H1 (cell line): ENCODE results near the gene SKOR2. TPM values are rescaled to one million over a fixed set of nuclear protein-coding genes. Genes with fewer than 3 reads are reported as not detected.

ENCODE experiments used
- CTCF ChIA-PET: fragments of 300-600 bp; sonication (Branson Sonifier 250); formaldehyde crosslinking; loops from one replicate; lab custom pipeline; 2021; ENCODE audit not compliant: partially characterized antibody; lab: Charles Lee
- POLR2A ChIA-PET: fragments of 300-600 bp; sonication (Branson Sonifier 250); formaldehyde crosslinking; loops from one replicate; lab custom pipeline; 2021; ENCODE audit warnings: inconsistent platforms; ENCODE audit not compliant: partially characterized antibody; lab: Charles Lee
- DNase-seq, 2 experiments: peaks; one replicate each; pipeline versions ENCODE4 v3.0.0 to v3.0.0-alpha.2; 2010 to 2022; ENCODE audit warnings: low spot score in 2 of 2, low read depth in 1 of 2, mixed read lengths in 1 of 2
- FAIRE-seq: peaks from 2 replicates; lab custom pipeline; 2011; peaks lifted over from hg19 to GRCh38; lab: Jason Lieb, UNC
- H2AFZ ChIP-seq: 2 replicates; pipeline ENCODE4 v1.8.1; 2012; ENCODE audit warnings: low read length, inconsistent platforms
- H2AK5ac ChIP-seq: 2 replicates; pipeline ENCODE4 v1.6.1; 2013; ENCODE audit warnings: low read depth, low read length
- H2BK120ac ChIP-seq: replicated peaks from 2 replicates; pipeline ENCODE3; 2013; ENCODE audit warnings: low read depth, low read length, inconsistent platforms
- H2BK12ac ChIP-seq: 2 replicates; pipeline ENCODE4 v1.6.1; 2013; ENCODE audit warnings: low read depth, low read length
- H2BK15ac ChIP-seq: 2 replicates; pipeline ENCODE4 v1.6.1; 2013; ENCODE audit warnings: low read length
- H2BK20ac ChIP-seq: 2 replicates; pipeline ENCODE4 v1.6.1; 2013; ENCODE audit warnings: low read length
- H2BK5ac ChIP-seq: 2 replicates; pipeline ENCODE4 v1.6.1; 2013; ENCODE audit warnings: low read depth, low read length
- H3K14ac ChIP-seq: 2 replicates; pipeline ENCODE4 v1.6.1; 2013; ENCODE audit warnings: inconsistent platforms; ENCODE audit not compliant: insufficient read length
- H3K18ac ChIP-seq: 2 replicates; pipeline ENCODE4 v1.6.1; 2013; ENCODE audit warnings: low read length; ENCODE audit errors: extremely low read depth
- H3K23ac ChIP-seq: 2 replicates; pipeline ENCODE4 v1.6.1; 2013; ENCODE audit warnings: inconsistent platforms; ENCODE audit not compliant: insufficient read length
- H3K23me2 ChIP-seq: 2 replicates; pipeline ENCODE4 v1.6.1; 2013; ENCODE audit warnings: low read depth, low read length
- H3K27ac ChIP-seq: 2 replicates; pipeline ENCODE4 v1.6.1; 2011; ENCODE audit warnings: low read depth, low read length, inconsistent platforms
- H3K27me3 ChIP-seq, 4 experiments: replicated peaks in 1 of 4; 1 replicate in 1 of 4; 2 replicates in 3 of 4; pipeline versions ENCODE4 v1.6.1 to v1.8.1; 2011 to 2013; ENCODE audit warnings: low read length in 3 of 4, mild to moderate bottlenecking in 3 of 4, inconsistent platforms in 2 of 4, mixed read lengths in 2 of 4, moderate library complexity in 1 of 4; ENCODE audit not compliant: control insufficient read depth in 3 of 4, insufficient read depth in 3 of 4; ENCODE audit errors: extremely low read depth in 1 of 4
- H3K36me3 ChIP-seq, 4 experiments: 2 replicates each; pipeline versions ENCODE4 v1.6.1 to v1.8.1; 2011 to 2013; ENCODE audit warnings: mild to moderate bottlenecking in 4 of 4, low read length in 3 of 4, moderate library complexity in 2 of 4, control low read depth in 1 of 4, inconsistent platforms in 1 of 4; ENCODE audit not compliant: insufficient read depth in 4 of 4, control insufficient read depth in 2 of 4
- H3K4ac ChIP-seq: replicated peaks from 2 replicates; pipeline ENCODE3; 2013; ENCODE audit warnings: low read length, low read depth, mixed read lengths, inconsistent platforms; ENCODE audit not compliant: insufficient read length
- H3K4me1 ChIP-seq, 4 experiments: replicated peaks in 1 of 4; 1 replicate in 1 of 4; 2 replicates in 3 of 4; pipeline versions ENCODE4 v1.6.1 to v1.8.1; 2011 to 2013; ENCODE audit warnings: low read length in 3 of 4, inconsistent platforms in 2 of 4, mixed read lengths in 1 of 4; ENCODE audit not compliant: insufficient read depth in 4 of 4, control insufficient read depth in 3 of 4
- H3K4me2 ChIP-seq, 2 experiments: 2 replicates each; pipeline versions ENCODE4 v1.6.1 to v1.8.1; 2011 to 2013; ENCODE audit warnings: low read depth in 2 of 2, low read length in 2 of 2, control low read depth in 1 of 2, inconsistent platforms in 1 of 2, mild to moderate bottlenecking in 1 of 2; ENCODE audit not compliant: insufficient read depth in 1 of 2
- H3K4me3 ChIP-seq, 4 experiments: fragments of 200-600, 300-600 bp in 1 of 4; sonication (generic), shearing (Covaris generic), sonication (Bioruptor Twin) in 1 of 4; 2 replicates each; pipeline versions ENCODE4 v1.5.1 to v1.8.1; 2011 to 2016; ENCODE audit warnings: low read length in 4 of 4, low read depth in 3 of 4, control low read depth in 2 of 4, inconsistent platforms in 2 of 4, mild to moderate bottlenecking in 2 of 4, mixed read lengths in 1 of 4, moderate library complexity in 1 of 4; ENCODE audit not compliant: insufficient read depth in 2 of 4; ENCODE audit errors: extremely low read depth in 1 of 4
- H3K56ac ChIP-seq: replicated peaks from 2 replicates; pipeline ENCODE3; 2013; ENCODE audit warnings: low read depth, mild to moderate bottlenecking, mixed read lengths, low read length, inconsistent platforms; ENCODE audit not compliant: insufficient read length
- H3K79me1 ChIP-seq: 2 replicates; pipeline ENCODE4 v1.6.1; 2013; ENCODE audit warnings: low read depth, low read length, control low read depth
- H3K79me2 ChIP-seq, 2 experiments: 2 replicates each; pipeline versions ENCODE4 v1.6.1 to v1.8.1; 2012 to 2013; ENCODE audit warnings: low read length in 2 of 2, mild to moderate bottlenecking in 2 of 2, inconsistent platforms in 1 of 2; ENCODE audit not compliant: insufficient read depth in 2 of 2, control insufficient read depth in 1 of 2
- H3K9ac ChIP-seq, 4 experiments: replicated peaks in 1 of 4; 1 replicate in 1 of 4; 2 replicates in 3 of 4; pipeline versions ENCODE4 v1.6.1 to v1.8.1; 2011 to 2013; ENCODE audit warnings: low read depth in 3 of 4, low read length in 3 of 4, control low read depth in 2 of 4, mild to moderate bottlenecking in 2 of 4, moderate library complexity in 2 of 4, inconsistent platforms in 1 of 4; ENCODE audit errors: extremely low read depth in 1 of 4
- H3K9me3 ChIP-seq, 2 experiments: 2 replicates each; pipeline versions ENCODE4 v1.6.1 to v1.8.1; 2012 to 2013; ENCODE audit warnings: mild to moderate bottlenecking in 2 of 2, moderate library complexity in 2 of 2, control low read depth in 1 of 2, inconsistent platforms in 1 of 2, low read depth in 1 of 2, low read length in 1 of 2, mixed read lengths in 1 of 2; ENCODE audit not compliant: insufficient read depth in 2 of 2
- H4K20me1 ChIP-seq, 2 experiments: replicated peaks in 1 of 2; 2 replicates each; pipeline versions ENCODE3 to v1.8.1; 2011 to 2013; ENCODE audit warnings: inconsistent platforms in 2 of 2, low read length in 2 of 2, mild to moderate bottlenecking in 1 of 2; ENCODE audit not compliant: insufficient read depth in 2 of 2, control insufficient read depth in 1 of 2
- H4K5ac ChIP-seq: 2 replicates; pipeline ENCODE4 v1.6.1; 2013; ENCODE audit warnings: low read length, low read depth, mixed read lengths, inconsistent platforms; ENCODE audit not compliant: insufficient read length
- H4K8ac ChIP-seq: 2 replicates; pipeline ENCODE4 v1.8.0; 2013; ENCODE audit warnings: mild to moderate bottlenecking, moderate library complexity, low read length, inconsistent platforms; ENCODE audit not compliant: insufficient read depth; ENCODE audit errors: extremely low read depth
- H4K91ac ChIP-seq: replicated peaks from 2 replicates; pipeline ENCODE3; 2013; ENCODE audit warnings: low read length, mixed read lengths, inconsistent platforms; ENCODE audit not compliant: insufficient read length
- ASH2L ChIP-seq: fragments of 200-600, 300-600 bp; sonication (generic); IDR thresholded peaks from one replicate; pipeline ENCODE4 v1.7.1; 2017; ENCODE audit warnings: low read length
- BCL11A ChIP-seq, 2 experiments: IDR thresholded peaks; one replicate each; pipeline ENCODE4 v1.6.1; 2011; ENCODE audit warnings: low read depth in 2 of 2, low read length in 2 of 2, mild to moderate bottlenecking in 2 of 2
- CHD1 ChIP-seq: IDR thresholded peaks from 2 replicates; pipeline ENCODE4 v1.6.1; 2012; ENCODE audit warnings: low read depth, low read length, improper control_type of control experiment
- CTBP2 ChIP-seq: IDR thresholded peaks from 2 replicates; pipeline ENCODE4 v1.7.0; 2011; ENCODE audit warnings: borderline replicate concordance, mild to moderate bottlenecking, moderate library complexity, mixed read lengths, low read length; ENCODE audit not compliant: insufficient read depth, insufficient read length
- GABPA ChIP-seq: IDR thresholded peaks from 2 replicates; pipeline ENCODE4 v1.6.1; 2011; ENCODE audit warnings: mild to moderate bottlenecking, low read length, moderate library complexity, borderline replicate concordance; ENCODE audit not compliant: insufficient read depth
- SP2 ChIP-seq: IDR thresholded peaks from 2 replicates; pipeline ENCODE4 v1.6.1; 2012; ENCODE audit warnings: mild to moderate bottlenecking, low read length, inconsistent platforms
- TBP ChIP-seq: IDR thresholded peaks from 2 replicates; pipeline ENCODE4 v1.6.1; 2011; ENCODE audit warnings: low read depth, low read length, improper control_type of control experiment
- TCF12 ChIP-seq: IDR thresholded peaks from 2 replicates; pipeline ENCODE4 v1.6.1; 2011; ENCODE audit warnings: low read depth, mild to moderate bottlenecking, low read length
- WGBS, 2 experiments: shearing (Covaris generic) in 1 of 2; methylation state at CpG; one replicate each; pipeline versions ENCODE4 v1.1.6 to v1.1.7; 2013 to 2015; ENCODE audit warnings: low lambda C conversion rate in 2 of 2, mixed read lengths in 2 of 2, inconsistent platforms in 1 of 2, low coverage in 1 of 2, missing lambda C conversion rate in 1 of 2; ENCODE audit not compliant: insufficient replicate concordance in 2 of 2, insufficient coverage in 1 of 2, insufficient read length in 1 of 2; ENCODE audit errors: extremely low coverage in 1 of 2, missing lambda C conversion rate in 1 of 2; 5-methylcytosine and 5-hydroxymethylcytosine counted together
- polyA plus RNA-seq, 7 experiments: library from polyadenylated mRNA; depleted of rRNA in 3 of 7; stranded (reverse) in 5 of 7; unstranded in 2 of 7; fragments of >200 nt in 5 of 7; fragments of 200-250 nt in 2 of 7; gene quantifications; 1 replicate in 5 of 7; 2 replicates in 1 of 7; 4 replicates in 1 of 7; pipeline versions ENCODE4 v1.2.1 to v1.2.3, GENCODE V29; 2011 to 2013; ENCODE audit warnings: missing spikeins in 2 of 7, mixed read lengths in 2 of 7
- total RNA-seq: library from RNA; stranded (reverse); fragmentation: NEBNext Ultra II Directional; extraction: Animal tissue kit (Norgen Biotek cat#: 25700); gene quantifications from 2 replicates; pipeline ENCODE4 v1.2.1, GENCODE V29; 2021
- TF ChIP-seq, protein P1 (sequence below): IDR thresholded peaks from 2 replicates; pipeline ENCODE4 v1.6.1; 2011; ENCODE audit warnings: low read length, improper control_type of control experiment
- TF ChIP-seq, protein P2 (sequence below): IDR thresholded peaks from 2 replicates; pipeline ENCODE4 v1.6.1; 2012; ENCODE audit warnings: inconsistent platforms

The SKOR2 gene
- total and polyA plus RNA-seq, 2 of the 8 experiments (the other 6 are each of a cell fraction or from before 2014, with no cell fraction given), result 0.05 to 0.11 TPM

DNA sequence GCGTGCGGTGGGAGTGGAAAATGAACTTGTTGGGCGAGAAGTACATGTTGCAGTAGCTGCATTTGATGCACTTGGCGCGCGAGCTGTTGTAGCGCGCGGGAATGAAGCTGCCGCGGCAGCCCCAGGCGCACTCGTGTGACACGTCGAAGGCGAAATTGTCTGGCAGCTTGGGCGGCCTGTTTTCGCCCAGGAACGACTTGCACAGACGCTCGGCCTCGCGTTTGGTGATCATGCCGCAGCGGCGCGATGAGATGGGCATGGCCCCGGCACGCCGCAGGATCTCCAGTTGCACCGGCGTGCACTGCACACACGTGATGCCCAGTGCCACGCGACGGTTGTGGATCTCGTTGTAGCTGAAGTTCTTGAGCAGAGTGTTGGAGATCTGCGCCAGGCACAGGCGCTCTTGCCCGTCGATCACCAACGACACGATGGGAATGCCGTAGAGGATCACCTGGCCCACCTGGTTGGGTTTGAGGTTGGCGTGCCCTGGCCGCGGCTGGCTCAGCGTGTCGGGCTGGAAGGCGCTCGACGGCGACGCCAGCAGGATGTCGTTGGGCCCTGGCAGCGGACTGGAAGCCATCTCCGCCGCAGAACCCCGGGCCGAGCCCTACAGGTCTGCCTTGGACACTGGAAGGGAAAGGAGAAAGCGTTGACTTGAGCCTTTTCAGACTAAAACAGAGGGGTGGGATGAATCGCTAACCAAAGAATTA lies 2.7 kb downstream of the SKOR2 start:
- H3K9ac ChIP-seq, result no peak overlapping the region
- CTCF ChIA-PET, result interaction anchor here (0.6 to 9.2 kb wide), 7 partner anchors 13 to 1804 kb away, joined by 3 to 146 read pairs (median 3); no protein-coding TSS in a partner anchor
- H3K4me2 ChIP-seq, result peak overlapping the region; percentile 26 to 50
- H3K56ac ChIP-seq, result no peak overlapping the region
- peak overlapping the region; percentile 94 for H2BK12ac ChIP-seq
- H3K23ac ChIP-seq, result no peak overlapping the region
- no peaks in the 10 kb centered on the region for H3K79me1 ChIP-seq
- 11% methylated on average over 58 of the region's 62 CpGs; no CpG with 5 or more reads in 1 of the 2 experiments for WGBS, 2 experiments
- H3K4ac ChIP-seq, result no peak overlapping the region
- peak overlapping the region; percentile 38; the same call in 1 of the 2 replicates for H3K18ac ChIP-seq
- 0 out of 8 replicates have a peak overlapping the region, but pooled peaks of 1 of the 4 experiments have one; percentile 16 for H3K4me3 ChIP-seq
- no peak for FAIRE-seq
- H4K91ac ChIP-seq, result peak overlapping the region; percentile 47
- H3K79me2 ChIP-seq, result no peaks in the 10 kb centered on the region
- peak overlapping the region; percentile 73; the same call in 1 of the 2 replicates for H2BK20ac ChIP-seq
- DNase-seq, result peak in 1 of 2 experiments; percentile 63
- no peak overlapping the region for H2AFZ ChIP-seq
- H3K4me1 ChIP-seq, result peaks cover 11 to 28% (median 15%) of the 10 kb centered on the region in 4 experiments
- peak overlapping the region; percentile 89; the same call in 1 of the 2 replicates for H2BK15ac ChIP-seq
- no peak overlapping the region for H2BK120ac ChIP-seq
- peak overlapping the region; percentile 19; the same call in 1 of the 2 replicates for H2BK5ac ChIP-seq
- no peak overlapping the region for H4K5ac ChIP-seq
- peak overlapping the region; percentile 53; the same call in 1 of the 2 replicates for H4K8ac ChIP-seq
- peaks cover 5% of the 10 kb centered on the region for H3K23me2 ChIP-seq
- POLR2A ChIA-PET, result interaction anchor here (1.8 to 2.1 kb wide), 2 partner anchors 11 to 13 kb away, joined by 4 to 7 read pairs; no protein-coding TSS in a partner anchor
- H3K36me3 ChIP-seq, result peaks cover 0 to 9% (median 0%) of the 10 kb centered on the region in 4 experiments; a peak in 2 of 8 replicates
- H4K20me1 ChIP-seq, result peaks cover 5 to 19% of the 10 kb centered on the region in 2 experiments
- peak overlapping the region; percentile 17; the same call in 1 of the 2 replicates for H2AK5ac ChIP-seq
- H3K9me3 ChIP-seq, result peaks cover 0 to 9% of the 10 kb centered on the region in 2 experiments; a peak in 2 of 4 replicates
- H3K27me3 ChIP-seq, result peaks cover 62 to 66% (median 64%) of the 10 kb centered on the region in 4 experiments
- H3K14ac ChIP-seq, result no peak overlapping the region
- H3K27ac ChIP-seq, result no peak overlapping the region
- TF ChIP-seq TBP (peak; percentile 50), CHD1 (no peak), TCF12 (no peak), BCL11A (IDR thresholded peaks at IDR 0.05; ENCODE audit: low read depth in 2 of 2, low read length in 2 of 2) (no peak), GABPA (no peak), SP2 (no peak), CTBP2 (no peak), ASH2L (peak; percentile 39)
- TF ChIP-seq, protein P1, sequence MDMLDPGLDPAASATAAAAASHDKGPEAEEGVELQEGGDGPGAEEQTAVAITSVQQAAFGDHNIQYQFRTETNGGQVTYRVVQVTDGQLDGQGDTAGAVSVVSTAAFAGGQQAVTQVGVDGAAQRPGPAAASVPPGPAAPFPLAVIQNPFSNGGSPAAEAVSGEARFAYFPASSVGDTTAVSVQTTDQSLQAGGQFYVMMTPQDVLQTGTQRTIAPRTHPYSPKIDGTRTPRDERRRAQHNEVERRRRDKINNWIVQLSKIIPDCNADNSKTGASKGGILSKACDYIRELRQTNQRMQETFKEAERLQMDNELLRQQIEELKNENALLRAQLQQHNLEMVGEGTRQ, result 0 out of 2 replicates have a peak, but pooled peaks have one; percentile 2
- TF ChIP-seq, protein P2, sequence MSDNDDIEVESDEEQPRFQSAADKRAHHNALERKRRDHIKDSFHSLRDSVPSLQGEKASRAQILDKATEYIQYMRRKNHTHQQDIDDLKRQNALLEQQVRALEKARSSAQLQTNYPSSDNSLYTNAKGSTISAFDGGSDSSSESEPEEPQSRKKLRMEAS, result peak; percentile 95
